ENCODE measurements around the gene ANTKMT. TPM values are rescaled to one million over a fixed set of nuclear protein-coding genes. Genes with fewer than 3 reads are reported as not detected.
"Not testable (repeated sequence)": the region's sequence is repeated elsewhere in the genome, so short reads cannot be mapped to it uniquely, and the experiment has no call there.

The ANTKMT gene
- total and polyA plus RNA-seq, 2 of the 8 experiments (the other 6 are each of a cell fraction or from before 2014, with no cell fraction given): 26.5 to 26.6 TPM

DNA sequence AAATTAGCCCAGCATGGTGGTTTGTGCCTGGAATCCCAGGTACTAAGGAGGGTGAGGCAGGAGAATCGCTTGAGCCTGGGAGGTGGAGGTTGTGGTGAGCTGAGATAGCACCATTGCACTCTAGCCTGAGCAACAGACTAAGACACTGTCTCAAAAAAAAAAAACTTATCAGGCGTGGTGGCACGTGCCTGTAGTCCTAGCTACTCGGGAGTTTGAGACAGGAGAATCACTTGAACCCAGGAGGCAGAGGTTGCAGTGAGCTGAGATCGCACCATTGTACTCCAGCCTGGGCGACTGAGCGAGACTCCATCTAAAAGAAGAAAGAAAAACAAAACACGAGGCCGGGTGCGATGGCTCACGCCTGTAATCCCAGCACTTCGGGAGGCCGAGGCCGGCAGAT lies 21.9 kb downstream of the ANTKMT start:
- H3K36me3 ChIP-seq (ENCODE audit: control insufficient read depth in 2 of 4, insufficient read depth in 4 of 4, low read length in 3 of 4); H2BK5ac ChIP-seq (ENCODE audit: low read depth, low read length); H2BK120ac ChIP-seq (replicated peaks; ENCODE audit: low read depth, low read length); H4K8ac ChIP-seq (ENCODE audit: extremely low read depth, insufficient read depth, low read length); H3K56ac ChIP-seq (replicated peaks; ENCODE audit: insufficient read length, low read depth, low read length); H2AK5ac ChIP-seq (ENCODE audit: low read depth, low read length); H3K23ac ChIP-seq (ENCODE audit: insufficient read length); H3K18ac ChIP-seq (ENCODE audit: extremely low read depth, low read length); H2BK12ac ChIP-seq (ENCODE audit: low read depth, low read length); H3K27ac ChIP-seq (ENCODE audit: low read depth, low read length); H3K4me1 ChIP-seq (replicated peaks in 1 of 4; ENCODE audit: control insufficient read depth in 3 of 4, insufficient read depth in 4 of 4, low read length in 3 of 4); H3K9ac ChIP-seq (replicated peaks in 1 of 4; ENCODE audit: extremely low read depth in 1 of 4, low read depth in 3 of 4, low read length in 3 of 4); H4K5ac ChIP-seq (ENCODE audit: insufficient read length, low read depth, low read length); H3K14ac ChIP-seq (ENCODE audit: insufficient read length); H3K27me3 ChIP-seq (replicated peaks in 1 of 4; ENCODE audit: control insufficient read depth in 3 of 4, extremely low read depth in 1 of 4, insufficient read depth in 3 of 4, low read length in 3 of 4); H3K23me2 ChIP-seq (ENCODE audit: low read depth, low read length); H2BK20ac ChIP-seq (ENCODE audit: low read length); H2BK15ac ChIP-seq (ENCODE audit: low read length); H3K4ac ChIP-seq (replicated peaks; ENCODE audit: insufficient read length, low read depth, low read length); H3K79me1 ChIP-seq (ENCODE audit: low read depth, low read length); FAIRE-seq; H3K9me3 ChIP-seq (ENCODE audit: insufficient read depth in 2 of 2, low read depth in 1 of 2, low read length in 1 of 2); H3K79me2 ChIP-seq (ENCODE audit: control insufficient read depth in 1 of 2, insufficient read depth in 2 of 2, low read length in 2 of 2); H3K4me2 ChIP-seq (ENCODE audit: insufficient read depth in 1 of 2, low read depth in 2 of 2, low read length in 2 of 2); DNase-seq (ENCODE audit: low read depth in 1 of 2, low spot score in 2 of 2); H4K20me1 ChIP-seq (replicated peaks in 1 of 2; ENCODE audit: control insufficient read depth in 1 of 2, insufficient read depth in 2 of 2, low read length in 2 of 2); H4K91ac ChIP-seq (replicated peaks; ENCODE audit: insufficient read length, low read length); H3K4me3 ChIP-seq (ENCODE audit: extremely low read depth in 1 of 4, insufficient read depth in 2 of 4, low read depth in 3 of 4, low read length in 4 of 4); H2AFZ ChIP-seq (ENCODE audit: low read length): not testable (repeated sequence)
- ChIA-PET CTCF (ENCODE audit: partially characterized antibody) (interaction anchor here (0.6 to 35.8 kb wide), 11 partner anchors 9 to 1048 kb away, joined by 3 to 977 read pairs (median 5); partner anchors contain the start of genes ANTKMT, CCDC78, CHTF18 and FBXL16), POLR2A (ENCODE audit: partially characterized antibody) (interaction anchor here (0.6 to 6.3 kb wide), 5 partner anchors 13 to 1263 kb away, joined by 3 to 39 read pairs (median 5); no protein-coding TSS in a partner anchor)
- 93% methylated on average over 14 of the region's 14 CpGs; no CpG with 5 or more reads in 1 of the 2 experiments for WGBS, 2 experiments (ENCODE audit: extremely low coverage in 1 of 2, insufficient coverage in 1 of 2, insufficient read length in 1 of 2, insufficient replicate concordance in 2 of 2, low coverage in 1 of 2, low lambda C conversion rate in 2 of 2, missing lambda C conversion rate in 1 of 2)
